Tibial nerve (tissue), 4 donors: Measurements from ENCODE around the gene OR2H1. TPM values are rescaled to one million over a fixed set of nuclear protein-coding genes. Genes with fewer than 3 reads are reported as not detected.

Source experiments
- DNase-seq, 2 donors: peaks; one replicate each; pipeline ENCODE4 v3.0.0-alpha.2; 2019; ENCODE audit warnings: low spot score in 2 of 2
- H3K27ac ChIP-seq, 4 donors: fragments of 200-600 bp; sonication (generic) in 3 of 4; one replicate each; pipeline ENCODE4 v1.5.1; 2017 to 2019; ENCODE audit warnings: mild to moderate bottlenecking in 1 of 4
- H3K27me3 ChIP-seq, 2 donors: fragments of 200-600 bp; sonication (generic) in 1 of 2; one replicate each; pipeline versions ENCODE4 v1.5.1 to v1.6.0; 2017 to 2019
- H3K36me3 ChIP-seq, 3 donors: fragments of 200-600 bp; sonication (generic); one replicate each; pipeline ENCODE4 v1.5.1; 2018 to 2019
- H3K4me1 ChIP-seq, 4 donors: fragments of 200-600 bp; sonication (generic) in 3 of 4; one replicate each; pipeline ENCODE4 v1.5.1; 2017 to 2019
- H3K4me3 ChIP-seq, 4 donors: fragments of 200-600 bp; sonication (generic) in 3 of 4; one replicate each; pipeline ENCODE4 v1.5.1; 2017 to 2019; ENCODE audit warnings: mild to moderate bottlenecking in 1 of 4, moderate library complexity in 1 of 4
- H3K9me3 ChIP-seq, 4 donors: fragments of 200-600 bp; sonication (generic) in 3 of 4; one replicate each; pipeline ENCODE4 v1.5.1; 2017 to 2019
- EP300 ChIP-seq, 2 donors: sonication (generic); formaldehyde crosslinking; IDR thresholded peaks; one replicate each; pipeline ENCODE4 v1.6.1; 2017; ENCODE audit warnings: antibody characterized with exemption in 2 of 2, mild to moderate bottlenecking in 1 of 2
- POLR2A ChIP-seq, 2 donors: fragments of 450-650 bp; IDR thresholded peaks; one replicate each; pipeline ENCODE4 v1.6.1; 2017; ENCODE audit warnings: antibody characterized with exemption in 2 of 2, mild to moderate bottlenecking in 2 of 2, moderate library complexity in 2 of 2
- WGBS, 2 donors: methylation state at CpG; one replicate each; pipeline ENCODE4 v1.1.5; 2018; 5-methylcytosine and 5-hydroxymethylcytosine counted together
- total RNA-seq, 4 donors: library from RNA; depleted of rRNA; stranded (reverse); fragments of >200 nt; gene quantifications; one replicate each; pipeline ENCODE4 v1.1.0, GENCODE V29; 2016
- TF ChIP-seq, protein P1 (sequence below), 5 experiments: fragments of 200-600 bp in 3 of 5; fragments of 450-650 bp in 2 of 5; sonication (generic) in 3 of 5; IDR thresholded peaks; one replicate each; pipeline ENCODE4 v1.5.1; 2016 to 2019; ENCODE audit warnings: antibody characterized with exemption in 5 of 5, mild to moderate bottlenecking in 3 of 5, moderate library complexity in 2 of 5

OR2H1 gene
- total RNA-seq, 4 donors from 2014 or later = not detected

DNA sequence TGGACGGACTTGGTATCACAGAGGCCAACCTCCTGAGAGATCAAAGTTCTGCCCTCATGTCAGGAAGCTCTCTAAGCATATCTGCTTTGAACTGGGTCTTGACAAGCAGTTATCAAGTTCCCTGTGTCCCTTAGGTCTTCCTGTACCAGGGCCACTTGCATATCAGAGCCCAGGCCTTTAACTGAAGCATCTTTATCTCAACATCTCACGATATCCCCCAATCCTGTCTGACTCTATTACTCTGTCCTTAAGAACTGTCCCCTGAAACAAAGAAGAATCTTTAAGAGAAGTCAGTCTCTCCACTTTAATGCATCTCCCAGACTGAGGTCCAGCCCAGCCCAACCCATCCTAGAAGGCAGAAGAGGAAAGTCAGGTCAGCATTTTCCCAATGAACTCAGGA lies 22.6 kb downstream of the OR2H1 start:
- Histone ChIP-seq H3K9me3 (peaks cover 0 to 7% (median 0%) of the 10 kb centered on the region in 4 donors), H3K4me3 (no peak overlapping the region), H3K4me1 (no peaks in the 10 kb centered on the region), H3K36me3 (no peaks in the 10 kb centered on the region), H3K27ac (no peak overlapping the region), H3K27me3 (no peaks in the 10 kb centered on the region)
- DNase-seq = no peak
- TF ChIP-seq POLR2A (IDR thresholded peaks at IDR 0.05) = no peak
- 72 to 80% methylated on average over 2 of the region's 2 CpGs for WGBS, 2 donors

DNA sequence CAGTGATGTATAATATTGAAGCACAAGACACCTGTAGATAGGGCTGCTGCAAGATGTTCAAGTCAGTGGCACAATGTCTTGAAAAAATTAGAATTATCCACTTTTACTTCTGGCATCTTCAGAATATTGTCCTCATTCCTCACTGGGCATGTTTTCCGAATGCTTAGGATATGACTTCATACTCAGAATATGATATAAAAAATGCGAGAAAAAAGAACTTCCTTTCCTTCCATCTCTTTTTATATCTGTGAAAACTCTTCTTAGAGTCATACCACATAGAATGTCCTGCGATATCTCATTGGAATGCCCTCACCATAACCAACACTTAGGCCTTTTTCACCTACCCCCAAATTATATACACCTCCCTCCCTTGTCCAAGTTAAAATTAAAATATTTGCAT lies 26.2 kb downstream of the OR2H1 start:
- H3K4me1 ChIP-seq = no peaks in the 10 kb centered on the region
- H3K36me3 ChIP-seq = no peaks in the 10 kb centered on the region
- TF ChIP-seq POLR2A (IDR thresholded peaks at IDR 0.05) = no peak
- H3K27me3 ChIP-seq = no peaks in the 10 kb centered on the region
- no peak overlapping the region for H3K27ac ChIP-seq
- 56 to 65% methylated on average over 3 of the region's 3 CpGs for WGBS, 2 donors
- H3K9me3 ChIP-seq = peaks cover 0 to 7% (median 0%) of the 10 kb centered on the region in 4 donors
- no peak for DNase-seq
- no peak overlapping the region for H3K4me3 ChIP-seq

DNA sequence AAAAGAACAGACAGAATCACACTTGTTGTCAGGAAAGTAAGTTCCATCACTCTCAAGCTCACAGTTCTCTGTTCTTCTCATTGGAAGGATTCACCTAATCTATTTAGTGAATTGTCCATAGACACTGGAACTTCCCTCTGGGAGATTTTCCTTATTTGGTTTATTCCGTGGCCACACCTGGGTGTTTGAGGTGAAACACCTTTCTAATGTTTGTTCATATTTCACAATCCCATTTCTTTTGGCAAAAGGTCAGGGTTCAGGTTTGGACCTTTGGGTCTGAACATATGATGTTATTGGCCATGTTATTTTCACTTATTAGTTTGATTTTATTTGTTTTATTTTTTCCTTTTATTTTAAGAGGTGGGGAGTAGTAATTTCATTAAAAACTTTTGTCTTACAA lies 26.8 kb downstream of the OR2H1 start:
- Histone ChIP-seq H3K27ac (no peak overlapping the region), H3K36me3 (no peaks in the 10 kb centered on the region), H3K4me3 (no peak overlapping the region), H3K4me1 (no peaks in the 10 kb centered on the region), H3K27me3 (no peaks in the 10 kb centered on the region), H3K9me3 (peaks cover 0 to 7% (median 0%) of the 10 kb centered on the region in 4 donors)
- TF ChIP-seq POLR2A (IDR thresholded peaks at IDR 0.05) (no peak), EP300 (IDR thresholded peaks at IDR 0.05) (no peak)
- TF ChIP-seq, protein P1, sequence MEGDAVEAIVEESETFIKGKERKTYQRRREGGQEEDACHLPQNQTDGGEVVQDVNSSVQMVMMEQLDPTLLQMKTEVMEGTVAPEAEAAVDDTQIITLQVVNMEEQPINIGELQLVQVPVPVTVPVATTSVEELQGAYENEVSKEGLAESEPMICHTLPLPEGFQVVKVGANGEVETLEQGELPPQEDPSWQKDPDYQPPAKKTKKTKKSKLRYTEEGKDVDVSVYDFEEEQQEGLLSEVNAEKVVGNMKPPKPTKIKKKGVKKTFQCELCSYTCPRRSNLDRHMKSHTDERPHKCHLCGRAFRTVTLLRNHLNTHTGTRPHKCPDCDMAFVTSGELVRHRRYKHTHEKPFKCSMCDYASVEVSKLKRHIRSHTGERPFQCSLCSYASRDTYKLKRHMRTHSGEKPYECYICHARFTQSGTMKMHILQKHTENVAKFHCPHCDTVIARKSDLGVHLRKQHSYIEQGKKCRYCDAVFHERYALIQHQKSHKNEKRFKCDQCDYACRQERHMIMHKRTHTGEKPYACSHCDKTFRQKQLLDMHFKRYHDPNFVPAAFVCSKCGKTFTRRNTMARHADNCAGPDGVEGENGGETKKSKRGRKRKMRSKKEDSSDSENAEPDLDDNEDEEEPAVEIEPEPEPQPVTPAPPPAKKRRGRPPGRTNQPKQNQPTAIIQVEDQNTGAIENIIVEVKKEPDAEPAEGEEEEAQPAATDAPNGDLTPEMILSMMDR (IDR thresholded peaks at IDR 0.05) = no peak
- WGBS, 2 donors = 77 to 86% methylated on average over 1 of the region's 1 CpG
- no peak for DNase-seq

DNA sequence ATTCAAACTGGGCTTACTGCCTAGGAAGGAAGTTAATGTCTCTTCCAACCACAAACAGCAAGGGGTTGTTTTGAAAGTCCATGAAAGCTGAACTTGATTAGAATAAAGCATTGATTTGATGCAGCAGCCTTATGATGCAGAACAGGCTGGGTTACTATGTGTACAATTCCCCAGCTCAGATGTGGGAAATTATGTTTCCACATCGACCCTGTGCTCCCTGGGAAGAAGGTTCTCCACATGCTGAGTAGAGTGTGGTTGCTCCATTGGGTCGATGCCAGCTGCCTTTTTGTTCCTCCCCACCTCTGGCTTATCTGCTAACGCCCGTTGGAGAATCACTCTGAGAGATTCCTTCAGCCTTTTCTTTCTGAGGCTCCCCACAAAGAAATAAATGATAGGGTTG lies 29.6 kb downstream of the OR2H1 start:
- TF ChIP-seq, protein P1 (IDR thresholded peaks at IDR 0.05) = no peak
- TF ChIP-seq EP300 (IDR thresholded peaks at IDR 0.05) = no peak
- TF ChIP-seq POLR2A (IDR thresholded peaks at IDR 0.05) = no peak
- Histone ChIP-seq H3K4me1 (no peaks in the 10 kb centered on the region), H3K36me3 (no peaks in the 10 kb centered on the region), H3K9me3 (peaks cover 0 to 7% (median 0%) of the 10 kb centered on the region in 4 donors), H3K27ac (no peak overlapping the region), H3K27me3 (no peaks in the 10 kb centered on the region), H3K4me3 (no peak overlapping the region)
- DNase-seq = no peak
- 71 to 73% methylated on average over 4 of the region's 4 CpGs for WGBS, 2 donors

DNA sequence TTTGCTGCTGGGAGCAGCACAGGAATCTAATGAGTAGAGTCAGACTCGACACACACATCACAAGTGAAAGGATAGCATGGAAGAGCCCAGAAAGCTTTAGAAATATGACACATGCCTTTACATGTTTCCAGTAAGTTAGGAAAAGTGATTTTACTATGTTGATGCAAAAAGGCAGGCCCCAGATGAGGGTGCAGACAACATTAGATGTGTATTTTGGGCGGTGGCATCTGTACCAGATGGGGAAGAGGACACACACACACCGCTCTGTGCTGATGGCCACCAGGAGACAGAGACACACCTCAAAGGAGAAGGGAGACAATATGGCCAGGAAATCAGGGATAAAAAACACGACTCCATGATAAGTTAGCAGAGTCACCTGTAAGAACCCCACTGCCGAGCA lies 30.2 kb downstream of the OR2H1 start:
- Histone ChIP-seq H3K4me3 (no peak overlapping the region), H3K27me3 (no peaks in the 10 kb centered on the region), H3K9me3 (peaks cover 0 to 5% (median 0%) of the 10 kb centered on the region in 4 donors), H3K4me1 (no peaks in the 10 kb centered on the region), H3K27ac (no peak overlapping the region), H3K36me3 (no peaks in the 10 kb centered on the region)
- WGBS, 2 donors = 79 to 85% methylated on average over 5 of the region's 5 CpGs
- no peak for TF ChIP-seq POLR2A (IDR thresholded peaks at IDR 0.05)
- no peak for DNase-seq

DNA sequence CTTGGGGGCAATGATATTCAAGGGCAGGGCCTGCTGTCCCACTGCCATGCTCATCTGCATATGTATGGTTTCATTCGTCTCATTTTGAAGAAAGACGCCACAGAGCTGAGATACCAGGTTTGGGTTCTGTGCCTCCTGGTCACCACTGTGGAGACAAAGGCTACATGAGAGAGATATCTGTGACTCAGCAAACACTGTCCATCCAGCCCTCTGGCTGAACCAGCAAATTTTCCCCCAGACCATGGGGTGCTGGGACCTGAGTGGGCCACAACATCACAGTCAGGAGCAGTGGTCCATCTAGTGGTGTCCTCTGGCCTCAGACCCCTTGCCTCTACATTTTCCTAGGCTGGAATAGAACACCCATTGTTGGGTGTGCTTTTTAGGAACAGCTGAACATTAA lies 30.7 kb downstream of the OR2H1 start, which contains the start of gene MAS1L:
Gene MAS1L (minus strand): TSS at position 297 of the 400 bp plus-strand sequence. CDS start 54 bp downstream, at position 243.
- Histone ChIP-seq H3K4me3 (no peak within 1 kb of the TSS), H3K27me3 (no peaks in the 10 kb centered on the region), H3K27ac (no peak within 1 kb of the TSS), H3K9me3 (peaks cover 0 to under 1% (median 0%) of the 10 kb centered on the region in 4 donors), H3K4me1 (no peaks in the 10 kb centered on the region), H3K36me3 (no peaks in the 10 kb centered on the region)
- TF ChIP-seq EP300 (IDR thresholded peaks at IDR 0.05) (no peak), POLR2A (IDR thresholded peaks at IDR 0.05) (no peak)
- TF ChIP-seq, protein P1 (IDR thresholded peaks at IDR 0.05) = no peak
- 69 to 76% methylated on average over 2 of the region's 2 CpGs for WGBS, 2 donors
- DNase-seq = no peak

DNA sequence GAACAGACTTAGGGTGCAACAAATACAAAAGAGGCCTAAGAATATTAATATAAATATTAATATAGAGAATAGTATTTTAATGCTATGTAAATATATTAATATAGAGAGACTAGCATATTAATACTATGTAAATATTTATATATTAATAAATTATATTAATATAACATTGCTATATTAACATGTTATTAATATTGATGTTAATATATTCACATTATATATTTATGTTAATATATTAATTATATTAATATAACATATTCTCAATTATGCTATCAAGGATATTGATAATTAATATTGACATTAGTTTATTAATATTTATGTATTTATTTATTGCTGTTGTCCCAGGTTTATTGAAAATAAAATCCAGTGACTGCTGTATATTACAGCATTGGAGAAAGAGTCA lies 31.9 kb downstream of the OR2H1 start:
- no peaks in the 10 kb centered on the region for H3K4me1 ChIP-seq
- H3K9me3 ChIP-seq = no peaks in the 10 kb centered on the region
- DNase-seq = no peak
- H3K27ac ChIP-seq = no peak overlapping the region
- H3K27me3 ChIP-seq = no peaks in the 10 kb centered on the region
- no peak for TF ChIP-seq POLR2A (IDR thresholded peaks at IDR 0.05)
- TF ChIP-seq, protein P1 (IDR thresholded peaks at IDR 0.05) = no peak
- TF ChIP-seq EP300 (IDR thresholded peaks at IDR 0.05) = no peak
- H3K36me3 ChIP-seq = no peaks in the 10 kb centered on the region
- no peak overlapping the region for H3K4me3 ChIP-seq
